AG04450 (cell line): ENCODE results near the gene KLRB1. TPM values are rescaled to one million over a fixed set of nuclear protein-coding genes. Genes with fewer than 3 reads are reported as not detected.
"Not testable (repeated sequence)": the region's sequence is repeated elsewhere in the genome, so short reads cannot be mapped to it uniquely, and the experiment has no call there.

Source experiments
- CTCF ChIA-PET: fragments of 300-600, 350-600 bp; formaldehyde crosslinking; extraction: SDS; loops from one replicate; lab custom pipeline; 2022; ENCODE audit warnings: antibody characterized with exemption, inconsistent platforms; lab: Charles Lee
- POLR2A ChIA-PET: fragments of 350-600 bp; formaldehyde crosslinking; extraction: SDS; loops from one replicate; lab custom pipeline; 2021; ENCODE audit warnings: antibody characterized with exemption, inconsistent platforms; lab: Yijun Ruan, JAX
- DNase-seq: peaks from one replicate; pipeline ENCODE4 v3.0.0-alpha.2; 2011; ENCODE audit warnings: low read depth, low spot score
- H3K27ac ChIP-seq: one replicate; pipeline ENCODE4 v1.5.1; 2012; ENCODE audit warnings: low read depth, low read length, control low read depth
- H3K27me3 ChIP-seq: one replicate; pipeline ENCODE4 v1.6.0; 2012; ENCODE audit warnings: low read length; ENCODE audit not compliant: control insufficient read depth, insufficient read depth
- H3K4me3 ChIP-seq: 2 replicates; pipeline ENCODE4 v1.5.1; 2011; ENCODE audit warnings: mild to moderate bottlenecking, low read depth, low read length, control low read depth
- H3K9me3 ChIP-seq: 2 replicates; pipeline ENCODE4 v1.5.1; 2012; ENCODE audit warnings: low read length; ENCODE audit not compliant: control insufficient read depth, insufficient read depth
- CTCF ChIP-seq: IDR thresholded peaks from 2 replicates; pipeline ENCODE4 v1.5.1; 2011; ENCODE audit warnings: low read depth, low read length, control low read depth, inconsistent platforms
- polyA plus RNA-seq: library from polyadenylated mRNA; depleted of rRNA; stranded (reverse); fragments of >200 nt; gene quantifications from 2 replicates; pipeline ENCODE4 v1.2.3, GENCODE V29; 2011

Gene KLRB1
- polyA plus RNA-seq, 1 experiment = not detected

GRCh38 chr12:9604287-9604686 lies 3.4 kb downstream of the KLRB1 start:
- no peak overlapping the region for H3K4me3 ChIP-seq
- H3K27ac ChIP-seq = no peak overlapping the region
- no peaks in the 10 kb centered on the region for H3K9me3 ChIP-seq
- no peaks in the 10 kb centered on the region for H3K27me3 ChIP-seq
- ChIA-PET CTCF (no interaction called here), POLR2A (no interaction called here)
- DNase-seq = no peak
- TF ChIP-seq CTCF = no peak

- CTCF ChIA-PET, H3K27me3 ChIP-seq, DNase-seq, POLR2A ChIA-PET, H3K4me3 ChIP-seq, H3K9me3 ChIP-seq, H3K27ac ChIP-seq: not testable (repeated sequence)
These were observed 7.3 kb downstream of the KLRB1 start for GRCh38 chr12:9600426-9600825.

GRCh38 chr12:9598363-9598762 lies 9.4 kb downstream of the KLRB1 start:
- POLR2A ChIA-PET = no interaction called here
- CTCF ChIA-PET = no interaction called here
- no peak overlapping the region for H3K27ac ChIP-seq
- no peaks in the 10 kb centered on the region for H3K9me3 ChIP-seq
- H3K27me3 ChIP-seq = no peaks in the 10 kb centered on the region
- no peak for DNase-seq
- H3K4me3 ChIP-seq = no peak overlapping the region
- TF ChIP-seq CTCF = no peak

- CTCF ChIA-PET = no interaction called here
- H3K9me3 ChIP-seq = no peaks in the 10 kb centered on the region
- POLR2A ChIA-PET = no interaction called here
These were observed 10.4 kb downstream of the KLRB1 start for GRCh38 chr12:9597365-9597764.

GRCh38 chr12:9590441-9590840 lies 17.3 kb downstream of the KLRB1 start:
- ChIA-PET CTCF (no interaction called here), POLR2A (no interaction called here)
- no peak overlapping the region for H3K27ac ChIP-seq
- no peak for TF ChIP-seq CTCF
- H3K4me3 ChIP-seq = no peak overlapping the region
- H3K9me3 ChIP-seq = no peaks in the 10 kb centered on the region
- no peak for DNase-seq
- no peaks in the 10 kb centered on the region for H3K27me3 ChIP-seq

More at GRCh38 chr12:9597365-9597764, 10.4 kb downstream of the KLRB1 start:
- DNase-seq = no peak
- H3K4me3 ChIP-seq = no peak overlapping the region
- no peak overlapping the region for H3K27ac ChIP-seq
- TF ChIP-seq CTCF = no peak
- no peaks in the 10 kb centered on the region for H3K27me3 ChIP-seq

GRCh38 chr12:9588749-9589148 lies 19.0 kb downstream of the KLRB1 start:
- no peaks in the 10 kb centered on the region for H3K9me3 ChIP-seq
- no peaks in the 10 kb centered on the region for H3K27me3 ChIP-seq
- CTCF ChIA-PET = interaction anchor here (0.6 to 1.2 kb wide), 2 partner anchors 119 to 162 kb away, joined by 3 to 7 read pairs; no protein-coding TSS in a partner anchor
- no peak overlapping the region for H3K4me3 ChIP-seq
- H3K27ac ChIP-seq = no peak overlapping the region
- DNase-seq = no peak
- POLR2A ChIA-PET = no interaction called here
- TF ChIP-seq CTCF = no peak
